ENCODE measurements around the gene GNPDA2.
"Not testable (repeated sequence)": the region's sequence is repeated elsewhere in the genome, so short reads cannot be mapped to it uniquely, and the experiment has no call there.

Gene GNPDA2

GRCh38 chr4:44726038-44726871 is at the start of gene GNPDA2:
GNPDA2 (minus strand) TSS chr4:44726556; CDS start chr4:44722207, 4,349 bp downstream.
- peak; percentile 89 for DNase-seq (ENCODE audit: low spot score)

DNA sequence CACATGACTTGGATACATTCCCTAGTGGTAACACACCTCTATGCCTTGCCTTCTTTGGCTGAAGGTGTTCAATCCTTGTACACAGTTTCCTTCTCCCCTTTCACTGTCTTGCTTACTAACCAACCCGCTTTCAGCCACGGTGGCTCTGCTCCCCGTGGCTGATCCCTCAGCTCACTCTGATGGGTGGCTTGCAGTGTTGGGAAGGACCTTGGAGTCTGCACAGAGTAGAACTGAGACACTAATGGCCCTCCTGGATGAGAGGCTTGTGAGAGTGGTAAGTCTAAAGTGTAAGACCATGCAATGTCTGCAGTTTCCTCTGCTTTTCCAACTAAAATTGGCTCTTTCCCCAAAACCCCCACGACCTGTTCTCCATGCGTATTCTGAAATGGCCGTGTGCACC is 46.0 kb upstream of the GNPDA2 start:
- DNase-seq (ENCODE audit: low spot score): no peak

DNA sequence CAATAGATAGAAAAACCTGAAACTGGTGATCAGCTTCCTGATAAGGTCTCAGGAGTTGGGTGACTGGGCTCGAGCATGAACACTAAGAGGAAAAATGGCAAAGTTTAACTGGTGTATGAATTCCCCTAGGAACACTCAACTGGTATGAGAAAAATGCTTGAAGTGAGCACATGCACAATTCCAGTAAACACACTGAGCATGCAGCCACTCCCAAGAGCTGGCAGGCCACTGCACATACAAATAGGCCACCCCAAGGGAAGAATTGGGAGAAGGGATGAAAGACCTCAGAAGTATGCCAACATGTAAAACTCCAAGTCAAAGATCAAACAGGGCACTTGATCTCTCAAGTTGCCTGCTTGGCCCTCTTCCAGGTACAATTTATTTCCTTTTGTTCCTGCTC is 45.4 kb upstream of the GNPDA2 start:
- DNase-seq (ENCODE audit: low spot score): no peak

GRCh38 chr4:44766453-44766852 is 40.1 kb upstream of the GNPDA2 start:
- DNase-seq (ENCODE audit: low spot score): no peak

- no peak for DNase-seq (ENCODE audit: low spot score)
Measured at GRCh38 chr4:44765116-44765515, 38.8 kb upstream of the GNPDA2 start.

- DNase-seq (ENCODE audit: low spot score): no peak
Measured at GRCh38 chr4:44761306-44761705, 35.0 kb upstream of the GNPDA2 start.

DNA sequence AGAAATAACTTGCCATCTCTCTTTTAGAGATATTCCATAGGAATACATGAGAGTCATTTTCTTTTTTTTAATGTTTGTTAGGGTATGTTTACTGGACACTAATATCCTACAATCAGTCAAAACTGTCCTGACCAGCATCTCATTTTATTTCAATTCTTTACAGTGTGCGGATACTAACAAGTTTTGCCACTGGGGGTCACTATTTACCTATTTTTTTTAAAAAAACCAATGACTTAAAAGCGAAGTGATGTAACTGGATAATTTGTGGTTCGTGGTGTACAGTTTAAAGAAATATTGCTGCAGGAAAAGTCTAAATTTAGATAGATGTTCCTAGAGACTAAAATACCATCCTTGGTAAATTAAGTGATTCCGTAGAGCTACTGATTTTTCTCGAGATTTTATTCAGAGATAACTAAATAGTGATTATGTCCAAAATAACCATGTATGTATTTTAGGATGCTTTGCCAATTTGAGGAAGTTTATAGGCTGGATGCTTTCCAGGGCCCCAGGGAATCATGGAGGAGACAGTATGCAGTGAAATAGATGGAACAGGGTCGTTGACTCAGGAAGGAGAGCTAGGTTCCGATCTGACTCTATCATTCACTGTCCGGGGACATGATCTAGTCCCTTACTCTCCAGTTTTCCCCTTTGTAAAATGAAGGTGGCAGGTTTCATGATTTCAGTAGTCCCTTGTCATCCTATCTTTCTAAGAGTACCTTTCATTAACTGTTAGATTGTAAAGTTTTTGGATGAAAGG is 34.0 kb upstream of the GNPDA2 start:
- DNase-seq (ENCODE audit: low spot score): peak; percentile 6

DNA sequence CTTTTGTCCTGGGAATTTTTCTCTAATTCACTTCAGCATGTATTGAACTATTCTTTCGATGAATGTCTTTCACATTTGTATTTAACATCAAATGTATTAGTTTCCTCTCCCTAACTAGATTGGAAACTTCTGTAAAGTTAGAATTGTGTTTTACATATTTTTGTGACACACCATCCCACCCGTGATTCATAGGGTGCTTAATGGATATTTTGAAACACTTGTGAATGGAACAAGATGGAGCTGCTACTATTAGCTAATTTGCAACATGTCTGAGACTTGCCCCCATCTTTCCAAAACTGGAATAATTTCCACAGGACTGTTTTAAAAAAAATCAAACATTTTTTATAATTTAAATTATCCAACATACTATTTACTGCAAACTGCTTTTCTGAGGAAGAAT is 30.2 kb upstream of the GNPDA2 start:
- DNase-seq (ENCODE audit: low spot score): no peak

DNA sequence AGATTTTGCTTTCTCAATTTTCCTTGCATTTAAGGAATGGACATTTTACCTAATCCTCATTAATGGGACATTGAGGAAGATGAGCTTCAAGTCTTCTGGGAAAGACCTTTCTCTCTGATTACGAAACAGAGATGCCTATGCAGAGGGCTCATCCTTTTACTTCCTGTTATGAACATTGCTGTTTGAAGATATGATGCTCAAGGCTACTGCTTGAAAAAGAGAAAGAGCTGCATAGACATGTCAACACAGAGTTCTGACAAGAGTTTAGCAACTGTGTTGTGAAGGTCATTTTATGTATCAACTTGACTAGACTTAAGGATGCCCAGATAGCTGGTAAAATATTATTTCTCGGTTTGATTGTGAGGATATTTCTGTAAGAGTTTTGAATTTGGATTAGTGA is 13.8 kb upstream of the GNPDA2 start:
- DNase-seq (ENCODE audit: low spot score): no peak

DNA sequence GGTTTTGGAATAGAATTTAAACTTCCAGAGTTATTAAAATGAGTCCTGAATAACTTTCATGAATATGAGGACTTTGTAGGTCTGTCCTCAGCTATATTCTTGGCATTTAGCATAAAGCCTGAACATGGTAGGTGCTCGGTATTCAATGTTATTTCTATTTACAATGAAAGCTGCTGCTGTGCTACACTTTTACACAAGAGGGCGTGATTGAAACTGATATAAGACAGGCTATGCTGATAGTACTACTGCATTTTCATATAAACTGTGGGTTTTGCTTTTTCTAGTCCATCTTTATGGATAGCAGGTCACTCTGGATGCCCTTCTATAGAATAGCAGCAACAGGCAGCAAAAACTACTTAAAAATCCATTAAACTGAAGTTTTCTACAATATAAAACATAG is 12.3 kb upstream of the GNPDA2 start:
- DNase-seq (ENCODE audit: low spot score): no peak

DNA sequence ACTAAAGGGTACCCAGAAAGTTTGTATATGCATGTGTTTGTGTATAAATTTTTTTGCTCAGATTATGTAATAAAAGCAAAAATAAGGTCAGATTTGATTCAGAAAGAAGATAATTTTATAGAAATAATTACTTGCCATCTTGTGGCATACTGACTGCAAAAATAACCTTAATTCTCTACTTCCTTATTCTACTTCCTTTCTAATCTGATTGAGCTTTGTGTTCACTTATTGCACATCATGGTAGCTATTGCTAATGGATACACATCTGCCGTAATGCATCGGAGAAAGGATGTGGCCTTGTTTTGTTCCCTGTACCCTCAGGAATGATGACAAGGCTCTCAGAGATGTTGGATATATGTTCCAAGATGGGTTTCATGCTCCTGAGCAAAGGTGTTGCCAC is 10.5 kb upstream of the GNPDA2 start:
- DNase-seq (ENCODE audit: low spot score): no peak

DNA sequence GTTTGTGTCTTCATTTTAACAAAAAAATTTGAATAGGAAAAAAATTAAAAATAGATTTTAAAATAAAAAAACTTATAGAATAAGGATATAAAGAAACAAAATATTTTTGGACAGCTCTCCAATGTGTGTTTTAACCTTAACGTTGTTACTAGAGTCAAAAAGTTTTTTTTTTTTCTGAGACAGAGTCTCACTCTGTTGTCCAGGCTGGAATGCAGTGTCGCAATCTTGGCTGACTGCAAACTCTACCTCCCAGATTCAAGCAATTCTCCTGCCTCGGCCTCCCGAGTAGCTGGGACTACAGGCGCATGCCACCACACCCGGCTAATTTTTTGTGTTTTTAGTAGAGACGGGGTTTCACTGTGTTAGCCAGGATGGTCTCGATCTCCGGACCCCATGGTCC is 2.3 kb upstream of the GNPDA2 start:
- not testable (repeated sequence) for DNase-seq (ENCODE audit: low spot score)

GRCh38 chr4:44727471-44727870 is 1.1 kb upstream of the GNPDA2 start:
- no peak for DNase-seq (ENCODE audit: low spot score)

- DNase-seq (ENCODE audit: low spot score): no peak
Measured at GRCh38 chr4:44725726-44726037, 674 bp downstream of the GNPDA2 start.

- DNase-seq (ENCODE audit: low spot score): no peak
Measured at GRCh38 chr4:44725166-44725565, 1.2 kb downstream of the GNPDA2 start.

DNA sequence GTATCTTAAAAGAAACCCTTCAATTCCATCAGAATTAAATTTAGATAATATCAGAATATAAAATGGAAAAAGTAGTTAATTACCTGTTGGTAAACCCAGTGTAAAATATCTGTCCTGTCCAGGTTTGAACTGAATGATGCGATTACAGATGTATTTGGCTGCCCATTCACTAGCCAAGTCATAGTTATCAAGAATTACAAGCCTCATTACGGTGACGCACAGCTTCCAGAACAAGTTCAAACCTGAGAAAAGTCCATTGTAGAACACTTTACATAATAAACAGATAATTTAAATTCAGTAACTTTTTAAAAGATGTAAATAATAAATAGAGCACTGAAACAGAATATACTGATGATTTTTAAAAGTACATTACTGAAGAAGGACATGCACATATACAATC is 4.4 kb downstream of the GNPDA2 start:
- DNase-seq (ENCODE audit: low spot score): no peak

DNA sequence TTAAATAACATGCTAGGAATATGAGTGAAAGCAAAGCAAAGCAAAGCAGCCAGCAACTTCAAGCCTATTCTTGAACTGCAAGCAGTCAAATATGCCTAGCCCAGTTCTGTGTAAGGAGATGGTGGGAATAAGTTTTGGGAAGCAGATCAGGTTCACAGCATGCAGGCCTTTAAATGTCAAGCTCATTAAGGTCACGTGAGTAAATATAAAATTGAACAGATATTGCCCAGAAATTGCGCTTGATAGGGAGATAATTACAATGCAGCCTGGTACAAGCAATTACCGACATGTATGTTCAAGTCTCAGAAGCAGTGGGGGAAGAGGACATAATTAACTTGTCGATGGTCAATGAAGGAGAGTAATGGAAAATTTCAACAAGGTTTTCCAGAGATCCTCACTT is 6.0 kb downstream of the GNPDA2 start:
- DNase-seq (ENCODE audit: low spot score): no peak

- no peak for DNase-seq (ENCODE audit: low spot score)
Measured at GRCh38 chr4:44716597-44716996, 9.8 kb downstream of the GNPDA2 start.

DNA sequence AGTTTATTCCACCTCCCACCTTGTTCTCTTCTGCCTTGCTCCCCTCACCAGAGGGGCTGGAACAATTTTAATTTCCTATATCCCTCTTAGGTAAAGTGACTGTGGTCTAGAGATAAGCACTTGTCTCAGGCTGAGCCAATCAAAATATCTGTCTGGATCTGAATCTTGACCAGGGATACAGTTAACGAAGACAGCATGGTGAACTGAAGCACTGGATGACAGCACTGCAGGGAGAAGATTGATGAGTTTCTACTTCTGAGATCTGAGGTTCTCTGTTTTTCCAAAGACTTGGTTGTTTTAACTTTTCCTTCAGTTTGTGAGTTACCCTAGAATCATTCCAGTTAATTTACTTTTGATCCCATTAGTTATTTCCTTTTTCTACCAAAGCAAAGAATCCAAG is 13.2 kb downstream of the GNPDA2 start:
- DNase-seq (ENCODE audit: low spot score): no peak

DNA sequence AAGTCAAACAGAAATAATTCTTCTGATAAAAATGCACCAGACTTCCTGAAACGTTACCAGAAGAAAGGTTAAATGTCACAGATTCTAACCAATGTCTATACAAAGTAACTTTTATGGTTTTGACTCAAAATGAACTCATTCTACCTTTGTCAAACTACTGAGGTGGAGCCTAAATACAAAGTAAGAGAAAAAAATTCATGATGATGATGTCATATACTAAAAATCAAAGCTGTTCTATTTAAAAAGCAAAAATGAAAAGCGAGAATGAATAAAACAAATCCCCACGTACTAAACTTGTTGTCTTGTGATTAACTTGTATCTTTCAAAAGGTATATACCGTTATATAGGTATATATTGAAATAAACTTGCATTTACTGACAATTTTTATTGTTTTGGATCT is 21.7 kb downstream of the GNPDA2 start:
- no peak for DNase-seq (ENCODE audit: low spot score)

- no peak for DNase-seq (ENCODE audit: low spot score)
Measured at GRCh38 chr4:44701037-44701436, 25.3 kb downstream of the GNPDA2 start.

DNA sequence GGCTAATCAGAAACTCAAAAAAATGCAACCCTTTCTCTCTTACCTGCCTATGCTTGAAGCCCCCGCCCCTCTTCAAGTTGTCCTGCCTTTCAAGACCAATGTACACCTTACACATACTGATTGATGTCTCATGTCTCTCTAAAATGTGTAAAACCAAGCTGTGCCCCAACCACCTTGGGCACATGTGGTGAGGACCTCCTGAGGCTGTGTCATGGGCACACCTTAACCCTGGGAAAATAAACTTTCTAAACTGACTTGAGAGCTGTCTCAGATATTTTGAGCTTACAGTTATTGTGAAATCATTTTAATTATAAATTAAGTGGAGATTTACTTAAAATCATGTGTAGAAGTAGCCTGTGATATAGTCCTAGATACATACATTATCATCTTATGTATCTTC is 25.9 kb downstream of the GNPDA2 start:
- no peak for DNase-seq (ENCODE audit: low spot score)

GRCh38 chr4:44684648-44685047 is 41.7 kb downstream of the GNPDA2 start:
- DNase-seq (ENCODE audit: low spot score): no peak

- peak; percentile 4 for DNase-seq (ENCODE audit: low spot score)
Measured at GRCh38 chr4:44679060-44679459, 47.3 kb downstream of the GNPDA2 start.
